SU-DHL-6 (cell line): ENCODE measurements around the gene UBAC1.
"Not testable (repeated sequence)": the region's sequence is repeated elsewhere in the genome, so short reads cannot be mapped to it uniquely, and the experiment has no call there.

Experiments used
- H2AFZ ChIP-seq: fragments of 200-600 bp; sonication (generic); 2 replicates; pipeline ENCODE4 v1.6.1; 2014; ENCODE audit warnings: low read depth, mild to moderate bottlenecking, moderate library complexity, mixed read lengths, antibody characterized with exemption, low read length; ENCODE audit not compliant: severe bottlenecking
- H3F3A ChIP-seq: fragments of 200-600 bp; shearing (Covaris generic); 2 replicates; pipeline ENCODE4 v1.6.0; 2016; ENCODE audit warnings: antibody characterized with exemption, mild to moderate bottlenecking; ENCODE audit not compliant: insufficient read depth
- H3K27ac ChIP-seq: fragments of 200-600 bp; sonication (generic); 2 replicates; pipeline ENCODE4 v1.5.1; 2016; ENCODE audit warnings: low read depth, mild to moderate bottlenecking, low read length, moderate library complexity, mixed read lengths
- H3K27me3 ChIP-seq: fragments of 200-600 bp; sonication (generic), shearing (Covaris generic); 2 replicates; pipeline ENCODE4 v1.6.0; 2014; ENCODE audit warnings: mild to moderate bottlenecking, low read length
- H3K36me3 ChIP-seq: fragments of 200-600 bp; sonication (generic); 2 replicates; pipeline ENCODE4 v1.6.1; 2014; ENCODE audit warnings: mild to moderate bottlenecking, low read length, mixed read lengths
- H3K4me2 ChIP-seq: fragments of 300-600, 200-600 bp; shearing (Covaris generic), sonication (generic); 2 replicates; pipeline ENCODE4 v1.6.0; 2014; ENCODE audit warnings: low read length, low read depth, mild to moderate bottlenecking; ENCODE audit not compliant: poor library complexity, severe bottlenecking
- H3K4me3 ChIP-seq: fragments of 200-600 bp; sonication (generic); 2 replicates; pipeline ENCODE4 v1.5.1; 2014; ENCODE audit warnings: antibody characterized with exemption, low read length, mild to moderate bottlenecking, mixed read lengths; ENCODE audit not compliant: insufficient read depth, poor library complexity, severe bottlenecking
- H3K79me2 ChIP-seq: fragments of 200-600 bp; sonication (generic); 2 replicates; pipeline ENCODE4 v1.6.1; 2014; ENCODE audit warnings: mild to moderate bottlenecking, low read length, moderate library complexity; ENCODE audit not compliant: insufficient read depth
- H3K9ac ChIP-seq: fragments of 200-600 bp; sonication (generic); 2 replicates; pipeline ENCODE4 v1.7.0; 2014; ENCODE audit warnings: mild to moderate bottlenecking, low read length
- H3K9me2 ChIP-seq: fragments of 200-600 bp; sonication (generic); replicated peaks from 2 replicates; pipeline ENCODE4 v1.6.1; 2014; ENCODE audit warnings: low read length; ENCODE audit not compliant: insufficient read depth
- H3K9me3 ChIP-seq: fragments of 200-600 bp; sonication (generic); 2 replicates; pipeline ENCODE4 v1.6.1; 2014; ENCODE audit warnings: low read length, mixed read lengths; ENCODE audit not compliant: insufficient read depth
- H4K20me1 ChIP-seq: fragments of 200-600 bp; sonication (generic); 2 replicates; pipeline ENCODE4 v1.6.1; 2014; ENCODE audit warnings: low read depth, mild to moderate bottlenecking, antibody characterized with exemption, low read length, moderate library complexity, mixed read lengths
- EZH2phosphoT487 ChIP-seq: fragments of 200-600 bp; sonication (generic), shearing (Covaris generic); conservative IDR thresholded peaks from 2 replicates; pipeline ENCODE4 v1.6.1; 2018; ENCODE audit warnings: mild to moderate bottlenecking, antibody characterized with exemption, low read length, moderate library complexity, mixed read lengths
- TF ChIP-seq, protein P1 (sequence below): fragments of 200-600 bp; sonication (generic); IDR thresholded peaks from one replicate; pipeline ENCODE4 v1.5.1; 2017; ENCODE audit warnings: antibody characterized with exemption, mild to moderate bottlenecking, low read length, moderate library complexity; ENCODE audit not compliant: insufficient read depth, poor library complexity, severe bottlenecking

The UBAC1 gene

GRCh38 chr9:135955934-135956801 is 5.0 kb downstream of the UBAC1 start:
- Histone ChIP-seq H3K9me2 (no peaks in the 10 kb centered on the region), H3K9me3 (no peaks in the 10 kb centered on the region), H3K9ac (no peak overlapping the region), H3K4me2 (no peak overlapping the region), H3K27ac (no peak overlapping the region), H3K27me3 (no peaks in the 10 kb centered on the region), H3K4me3 (no peak overlapping the region), H3K79me2 (peaks cover 56% of the 10 kb centered on the region), H3F3A (no peaks in the 10 kb centered on the region), H2AFZ (no peak overlapping the region), H3K36me3 (no peaks in the 10 kb centered on the region), H4K20me1 (no peaks in the 10 kb centered on the region)
- TF ChIP-seq, protein P1, sequence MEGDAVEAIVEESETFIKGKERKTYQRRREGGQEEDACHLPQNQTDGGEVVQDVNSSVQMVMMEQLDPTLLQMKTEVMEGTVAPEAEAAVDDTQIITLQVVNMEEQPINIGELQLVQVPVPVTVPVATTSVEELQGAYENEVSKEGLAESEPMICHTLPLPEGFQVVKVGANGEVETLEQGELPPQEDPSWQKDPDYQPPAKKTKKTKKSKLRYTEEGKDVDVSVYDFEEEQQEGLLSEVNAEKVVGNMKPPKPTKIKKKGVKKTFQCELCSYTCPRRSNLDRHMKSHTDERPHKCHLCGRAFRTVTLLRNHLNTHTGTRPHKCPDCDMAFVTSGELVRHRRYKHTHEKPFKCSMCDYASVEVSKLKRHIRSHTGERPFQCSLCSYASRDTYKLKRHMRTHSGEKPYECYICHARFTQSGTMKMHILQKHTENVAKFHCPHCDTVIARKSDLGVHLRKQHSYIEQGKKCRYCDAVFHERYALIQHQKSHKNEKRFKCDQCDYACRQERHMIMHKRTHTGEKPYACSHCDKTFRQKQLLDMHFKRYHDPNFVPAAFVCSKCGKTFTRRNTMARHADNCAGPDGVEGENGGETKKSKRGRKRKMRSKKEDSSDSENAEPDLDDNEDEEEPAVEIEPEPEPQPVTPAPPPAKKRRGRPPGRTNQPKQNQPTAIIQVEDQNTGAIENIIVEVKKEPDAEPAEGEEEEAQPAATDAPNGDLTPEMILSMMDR = no peak
- no peak for TF ChIP-seq EZH2phosphoT487

- no peaks in the 10 kb centered on the region for H3K36me3 ChIP-seq
- H3K4me2 ChIP-seq = no peak overlapping the region
- no peaks in the 10 kb centered on the region for H3K27me3 ChIP-seq
- H3K4me3 ChIP-seq = no peak overlapping the region
- TF ChIP-seq, protein P1 = no peak
- TF ChIP-seq EZH2phosphoT487 = no peak
- H3F3A ChIP-seq = no peaks in the 10 kb centered on the region
- H3K79me2 ChIP-seq = peaks cover 26% of the 10 kb centered on the region
- H2AFZ ChIP-seq = no peak overlapping the region
- H3K9me3 ChIP-seq = no peaks in the 10 kb centered on the region
- H4K20me1 ChIP-seq = no peaks in the 10 kb centered on the region
- no peak overlapping the region for H3K9ac ChIP-seq
- H3K9me2 ChIP-seq = no peaks in the 10 kb centered on the region
- no peak overlapping the region for H3K27ac ChIP-seq
Measured at GRCh38 chr9:135952664-135953206, 8.4 kb downstream of the UBAC1 start.

DNA sequence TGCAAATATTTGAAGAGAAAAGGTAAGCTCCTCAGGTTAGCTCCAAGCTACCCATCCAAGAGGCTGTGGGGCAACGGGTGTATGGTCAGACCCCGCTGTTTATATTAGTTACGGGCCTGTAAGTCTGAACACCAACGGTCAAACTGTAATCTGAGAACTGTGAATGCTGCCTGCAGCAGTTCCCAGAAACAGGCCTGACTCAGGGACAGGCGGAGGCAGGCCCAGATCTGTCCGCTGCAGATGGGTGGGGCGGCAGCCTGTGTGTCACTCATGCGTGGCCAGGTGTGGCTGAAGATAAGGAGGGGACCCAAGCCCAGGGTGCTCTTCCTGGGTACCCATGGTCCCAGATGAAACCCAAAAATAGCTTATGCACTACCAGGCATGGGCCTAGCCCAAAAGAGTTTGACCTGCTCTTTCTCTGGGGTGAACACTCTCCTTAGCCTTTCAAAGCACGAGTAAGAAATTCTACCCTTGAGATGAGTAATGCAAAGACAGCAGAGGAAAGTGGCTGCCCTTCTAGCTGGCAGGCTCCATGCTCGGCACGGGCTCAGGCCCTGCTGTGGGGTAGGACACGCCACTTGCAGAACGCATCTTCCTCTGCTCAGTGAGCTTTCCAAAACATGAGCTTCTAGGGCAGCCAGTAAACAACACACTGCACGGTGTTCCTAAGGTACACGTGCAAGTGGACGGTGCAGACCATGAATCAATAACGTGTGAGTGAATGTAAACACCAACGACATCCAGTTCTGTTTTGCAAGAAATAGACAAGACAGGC is 9.1 kb downstream of the UBAC1 start:
- Histone ChIP-seq H4K20me1 (no peaks in the 10 kb centered on the region), H2AFZ (no peak overlapping the region), H3K36me3 (no peaks in the 10 kb centered on the region), H3K27me3 (no peaks in the 10 kb centered on the region), H3K9me3 (no peaks in the 10 kb centered on the region), H3K27ac (no peak overlapping the region), H3K9ac (no peak overlapping the region), H3K4me3 (no peak overlapping the region), H3K79me2 (peaks cover 20% of the 10 kb centered on the region), H3K9me2 (no peaks in the 10 kb centered on the region), H3F3A (no peaks in the 10 kb centered on the region), H3K4me2 (no peak overlapping the region)
- TF ChIP-seq, protein P1 = no peak
- TF ChIP-seq EZH2phosphoT487 = no peak

- not testable (repeated sequence) for H3K27me3 ChIP-seq, H3K36me3 ChIP-seq, H3K4me3 ChIP-seq, H2AFZ ChIP-seq, H3K9me3 ChIP-seq, H3K9me2 ChIP-seq, H3K4me2 ChIP-seq, H4K20me1 ChIP-seq, H3K27ac ChIP-seq, H3F3A ChIP-seq, H3K9ac ChIP-seq
- peaks cover 12% of the 10 kb centered on the region; the same call in 1 of the 2 replicates for H3K79me2 ChIP-seq
Measured at GRCh38 chr9:135951310-135951709, 9.9 kb downstream of the UBAC1 start.

GRCh38 chr9:135950841-135951240 is 10.3 kb downstream of the UBAC1 start:
- not testable (repeated sequence) for H3F3A ChIP-seq, H3K9ac ChIP-seq, H3K4me3 ChIP-seq, H3K9me3 ChIP-seq, H3K4me2 ChIP-seq, H3K27me3 ChIP-seq, H3K79me2 ChIP-seq, H3K27ac ChIP-seq, H3K9me2 ChIP-seq, H4K20me1 ChIP-seq, H3K36me3 ChIP-seq, H2AFZ ChIP-seq
